Measurements from ENCODE around the gene TRMT11.

The TRMT11 gene

DNA sequence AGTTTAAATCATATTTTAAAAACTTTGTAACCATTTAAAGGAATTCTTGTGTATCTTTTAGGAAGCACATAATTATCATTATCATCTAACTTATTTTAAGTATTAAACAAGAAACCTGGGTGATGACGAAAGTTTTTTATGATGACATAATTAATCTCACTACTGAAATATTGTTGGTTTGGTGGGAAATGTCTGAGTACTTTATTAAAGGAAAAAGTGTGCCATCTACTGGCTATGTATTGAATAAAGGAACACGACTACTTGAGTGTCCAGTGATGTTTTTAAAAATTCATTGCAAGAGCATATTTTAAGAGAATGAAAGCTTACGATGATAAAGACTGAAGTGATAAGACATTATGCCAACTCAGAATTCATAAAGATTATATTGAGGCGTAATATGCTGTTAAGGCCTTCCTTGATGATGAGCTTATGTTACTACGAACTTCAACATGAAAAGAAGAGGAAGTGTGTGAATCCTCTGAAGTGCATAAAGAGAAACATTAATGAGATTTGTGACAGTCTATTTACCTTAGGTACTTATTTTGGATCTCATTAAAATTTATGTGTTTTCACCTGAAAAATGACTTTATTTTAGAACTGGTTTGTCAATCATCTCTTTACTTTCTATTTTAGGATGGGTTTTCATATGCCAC lies 12.0 kb upstream of the TRMT11 start:
- H3K27ac ChIP-seq (ENCODE audit: extremely low read depth, low read depth, low read length), result no peak overlapping the region
- H3K4me1 ChIP-seq (ENCODE audit: control insufficient read depth, insufficient read depth, low read length), result no peaks in the 10 kb centered on the region
- H3K9me3 ChIP-seq (ENCODE audit: control insufficient read depth, insufficient read depth, low read depth, low read length), result no peaks in the 10 kb centered on the region
- H3K4me3 ChIP-seq (ENCODE audit: low read depth, low read length), result no peak overlapping the region
- CTCF ChIA-PET, result interaction anchor here (0.5 to 4.4 kb wide), 50 partner anchors 11 to 1160 kb away, joined by 3 to 59 read pairs (median 5); partner anchors contain the start of genes HINT3, NCOA7 and TRMT11
- peaks cover 27 to 35% of the 10 kb centered on the region in 2 experiments for H3K36me3 ChIP-seq (ENCODE audit: control insufficient read depth in 2 of 2, insufficient read depth in 1 of 2, low read length in 2 of 2)
- POLR2A ChIA-PET, result interaction anchor here (0.7 to 1.1 kb wide), 3 partner anchors 12 to 193 kb away, joined by 3 read pairs; partner anchors contain the start of gene TRMT11
- TF ChIP-seq ZNF558 (tag by site-specific recombination; IDR thresholded peaks at IDR 0.05) (no peak), ZNF571 (tag by site-specific recombination; IDR thresholded peaks at IDR 0.05) (no peak), ZNF426 (tag by site-specific recombination; IDR thresholded peaks at IDR 0.05) (no peak), ZEB2 (tag by site-specific recombination; IDR thresholded peaks at IDR 0.05) (peak; percentile 56; the same call in 1 of the 2 replicates), ZBTB21 (tag by site-specific recombination; IDR thresholded peaks at IDR 0.05) (peak; percentile 70), ZNF660 (tag by site-specific recombination; IDR thresholded peaks at IDR 0.05) (peak; percentile 43; the same call in 1 of the 2 replicates), ZNF473 (tag by site-specific recombination; IDR thresholded peaks at IDR 0.05) (no peak), ZNF624 (tag by site-specific recombination; IDR thresholded peaks at IDR 0.05) (no peak), ZNF585B (tag by site-specific recombination; IDR thresholded peaks at IDR 0.05) (no peak), MEIS1 (CRISPR knock-in tag; IDR thresholded peaks at IDR 0.05; ENCODE audit: borderline replicate concordance) (no peak), ZNF114 (tag by site-specific recombination; IDR thresholded peaks at IDR 0.05) (no peak), YY1 (tag by site-specific recombination; IDR thresholded peaks at IDR 0.05) (no peak), ZFP69B (tag by site-specific recombination; IDR thresholded peaks at IDR 0.05) (no peak), ZNF202 (tag by site-specific recombination; IDR thresholded peaks at IDR 0.05; ENCODE audit: borderline replicate concordance) (no peak), ZNF629 (tag by site-specific recombination; IDR thresholded peaks at IDR 0.05) (peak; percentile 93), SP7 (tag by site-specific recombination; IDR thresholded peaks at IDR 0.05) (peak; percentile 43; the same call in 1 of the 2 replicates), ZNF311 (tag by site-specific recombination; IDR thresholded peaks at IDR 0.05; ENCODE audit: borderline replicate concordance) (no peak), PRDM1 (tag by site-specific recombination; IDR thresholded peaks at IDR 0.05) (no peak), ZNF132 (tag by site-specific recombination; IDR thresholded peaks at IDR 0.05; ENCODE audit: borderline replicate concordance) (no peak), ZNF350 (tag by site-specific recombination; IDR thresholded peaks at IDR 0.05) (no peak), SP2 (tag by site-specific recombination; IDR thresholded peaks at IDR 0.05) (no peak), ZNF670 (tag by site-specific recombination; IDR thresholded peaks at IDR 0.05; ENCODE audit: low read depth) (no peak), ZNF654 (tag by site-specific recombination; IDR thresholded peaks at IDR 0.05; ENCODE audit: low read depth) (peak; percentile 86), IKZF3 (tag by site-specific recombination; IDR thresholded peaks at IDR 0.05) (no peak)
- TF ChIP-seq, protein P1, sequence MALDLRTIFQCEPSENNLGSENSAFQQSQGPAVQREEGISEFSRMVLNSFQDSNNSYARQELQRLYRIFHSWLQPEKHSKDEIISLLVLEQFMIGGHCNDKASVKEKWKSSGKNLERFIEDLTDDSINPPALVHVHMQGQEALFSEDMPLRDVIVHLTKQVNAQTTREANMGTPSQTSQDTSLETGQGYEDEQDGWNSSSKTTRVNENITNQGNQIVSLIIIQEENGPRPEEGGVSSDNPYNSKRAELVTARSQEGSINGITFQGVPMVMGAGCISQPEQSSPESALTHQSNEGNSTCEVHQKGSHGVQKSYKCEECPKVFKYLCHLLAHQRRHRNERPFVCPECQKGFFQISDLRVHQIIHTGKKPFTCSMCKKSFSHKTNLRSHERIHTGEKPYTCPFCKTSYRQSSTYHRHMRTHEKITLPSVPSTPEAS (tag by site-specific recombination; IDR thresholded peaks at IDR 0.05), result no peak
- TF ChIP-seq, protein P2, sequence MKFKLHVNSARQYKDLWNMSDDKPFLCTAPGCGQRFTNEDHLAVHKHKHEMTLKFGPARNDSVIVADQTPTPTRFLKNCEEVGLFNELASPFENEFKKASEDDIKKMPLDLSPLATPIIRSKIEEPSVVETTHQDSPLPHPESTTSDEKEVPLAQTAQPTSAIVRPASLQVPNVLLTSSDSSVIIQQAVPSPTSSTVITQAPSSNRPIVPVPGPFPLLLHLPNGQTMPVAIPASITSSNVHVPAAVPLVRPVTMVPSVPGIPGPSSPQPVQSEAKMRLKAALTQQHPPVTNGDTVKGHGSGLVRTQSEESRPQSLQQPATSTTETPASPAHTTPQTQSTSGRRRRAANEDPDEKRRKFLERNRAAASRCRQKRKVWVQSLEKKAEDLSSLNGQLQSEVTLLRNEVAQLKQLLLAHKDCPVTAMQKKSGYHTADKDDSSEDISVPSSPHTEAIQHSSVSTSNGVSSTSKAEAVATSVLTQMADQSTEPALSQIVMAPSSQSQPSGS (tag by site-specific recombination; IDR thresholded peaks at IDR 0.05; ENCODE audit: low read depth), result peak; percentile 96
- TF ChIP-seq, protein P3, sequence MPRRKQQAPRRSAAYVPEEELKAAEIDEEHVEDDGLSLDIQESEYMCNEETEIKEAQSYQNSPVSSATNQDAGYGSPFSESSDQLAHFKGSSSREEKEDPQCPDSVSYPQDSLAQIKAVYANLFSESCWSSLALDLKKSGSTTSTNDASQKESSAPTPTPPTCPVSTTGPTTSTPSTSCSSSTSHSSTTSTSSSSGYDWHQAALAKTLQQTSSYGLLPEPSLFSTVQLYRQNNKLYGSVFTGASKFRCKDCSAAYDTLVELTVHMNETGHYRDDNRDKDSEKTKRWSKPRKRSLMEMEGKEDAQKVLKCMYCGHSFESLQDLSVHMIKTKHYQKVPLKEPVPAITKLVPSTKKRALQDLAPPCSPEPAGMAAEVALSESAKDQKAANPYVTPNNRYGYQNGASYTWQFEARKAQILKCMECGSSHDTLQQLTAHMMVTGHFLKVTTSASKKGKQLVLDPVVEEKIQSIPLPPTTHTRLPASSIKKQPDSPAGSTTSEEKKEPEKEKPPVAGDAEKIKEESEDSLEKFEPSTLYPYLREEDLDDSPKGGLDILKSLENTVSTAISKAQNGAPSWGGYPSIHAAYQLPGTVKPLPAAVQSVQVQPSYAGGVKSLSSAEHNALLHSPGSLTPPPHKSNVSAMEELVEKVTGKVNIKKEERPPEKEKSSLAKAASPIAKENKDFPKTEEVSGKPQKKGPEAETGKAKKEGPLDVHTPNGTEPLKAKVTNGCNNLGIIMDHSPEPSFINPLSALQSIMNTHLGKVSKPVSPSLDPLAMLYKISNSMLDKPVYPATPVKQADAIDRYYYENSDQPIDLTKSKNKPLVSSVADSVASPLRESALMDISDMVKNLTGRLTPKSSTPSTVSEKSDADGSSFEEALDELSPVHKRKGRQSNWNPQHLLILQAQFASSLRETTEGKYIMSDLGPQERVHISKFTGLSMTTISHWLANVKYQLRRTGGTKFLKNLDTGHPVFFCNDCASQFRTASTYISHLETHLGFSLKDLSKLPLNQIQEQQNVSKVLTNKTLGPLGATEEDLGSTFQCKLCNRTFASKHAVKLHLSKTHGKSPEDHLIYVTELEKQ (tag by site-specific recombination; IDR thresholded peaks at IDR 0.05; ENCODE audit: borderline replicate concordance), result no peak
- TF ChIP-seq, protein P4, sequence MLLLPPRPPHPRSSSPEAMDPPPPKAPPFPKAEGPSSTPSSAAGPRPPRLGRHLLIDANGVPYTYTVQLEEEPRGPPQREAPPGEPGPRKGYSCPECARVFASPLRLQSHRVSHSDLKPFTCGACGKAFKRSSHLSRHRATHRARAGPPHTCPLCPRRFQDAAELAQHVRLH (tag by site-specific recombination; IDR thresholded peaks at IDR 0.05), result no peak
- TF ChIP-seq, protein P5, sequence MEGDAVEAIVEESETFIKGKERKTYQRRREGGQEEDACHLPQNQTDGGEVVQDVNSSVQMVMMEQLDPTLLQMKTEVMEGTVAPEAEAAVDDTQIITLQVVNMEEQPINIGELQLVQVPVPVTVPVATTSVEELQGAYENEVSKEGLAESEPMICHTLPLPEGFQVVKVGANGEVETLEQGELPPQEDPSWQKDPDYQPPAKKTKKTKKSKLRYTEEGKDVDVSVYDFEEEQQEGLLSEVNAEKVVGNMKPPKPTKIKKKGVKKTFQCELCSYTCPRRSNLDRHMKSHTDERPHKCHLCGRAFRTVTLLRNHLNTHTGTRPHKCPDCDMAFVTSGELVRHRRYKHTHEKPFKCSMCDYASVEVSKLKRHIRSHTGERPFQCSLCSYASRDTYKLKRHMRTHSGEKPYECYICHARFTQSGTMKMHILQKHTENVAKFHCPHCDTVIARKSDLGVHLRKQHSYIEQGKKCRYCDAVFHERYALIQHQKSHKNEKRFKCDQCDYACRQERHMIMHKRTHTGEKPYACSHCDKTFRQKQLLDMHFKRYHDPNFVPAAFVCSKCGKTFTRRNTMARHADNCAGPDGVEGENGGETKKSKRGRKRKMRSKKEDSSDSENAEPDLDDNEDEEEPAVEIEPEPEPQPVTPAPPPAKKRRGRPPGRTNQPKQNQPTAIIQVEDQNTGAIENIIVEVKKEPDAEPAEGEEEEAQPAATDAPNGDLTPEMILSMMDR (tag by site-specific recombination; IDR thresholded peaks at IDR 0.05), result no peak
- TF ChIP-seq, protein P6, sequence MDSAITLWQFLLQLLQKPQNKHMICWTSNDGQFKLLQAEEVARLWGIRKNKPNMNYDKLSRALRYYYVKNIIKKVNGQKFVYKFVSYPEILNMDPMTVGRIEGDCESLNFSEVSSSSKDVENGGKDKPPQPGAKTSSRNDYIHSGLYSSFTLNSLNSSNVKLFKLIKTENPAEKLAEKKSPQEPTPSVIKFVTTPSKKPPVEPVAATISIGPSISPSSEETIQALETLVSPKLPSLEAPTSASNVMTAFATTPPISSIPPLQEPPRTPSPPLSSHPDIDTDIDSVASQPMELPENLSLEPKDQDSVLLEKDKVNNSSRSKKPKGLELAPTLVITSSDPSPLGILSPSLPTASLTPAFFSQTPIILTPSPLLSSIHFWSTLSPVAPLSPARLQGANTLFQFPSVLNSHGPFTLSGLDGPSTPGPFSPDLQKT (IDR thresholded peaks at IDR 0.05; ENCODE audit: borderline replicate concordance, low read depth, low read length), result no peak
